ENCODE data around the gene CCL3. TPM values are rescaled to one million over a fixed set of nuclear protein-coding genes. Genes with fewer than 3 reads are reported as not detected.

CCL3 gene
- total RNA-seq, 1 experiment from 2014 or later = not detected

- Mint-ChIP-seq H3K36me3 (ENCODE audit: insufficient read depth, unreplicated experiment) (no peaks in the 10 kb centered on the region), H3K27me3 (ENCODE audit: insufficient read depth, unreplicated experiment) (peaks cover 8% of the 10 kb centered on the region), H3K4me1 (ENCODE audit: low read depth, unreplicated experiment) (no peaks in the 10 kb centered on the region), H3K4me3 (ENCODE audit: unreplicated experiment) (no peak overlapping the region), H3K27ac (ENCODE audit: unreplicated experiment) (no peak overlapping the region), H3K9me3 (ENCODE audit: unreplicated experiment) (peaks cover 18% of the 10 kb centered on the region)
- intact Hi-C loops (cut with micrococcal nuclease; ENCODE audit: unreplicated experiment) = no loop called here
- ChIA-PET CTCF (no interaction called here), POLR2A (no interaction called here)
- H3K9me3 ChIP-seq = peaks cover 17% of the 10 kb centered on the region
- H3K4me3 ChIP-seq (ENCODE audit: low read depth, low read length) = no peak overlapping the region
- no peaks in the 10 kb centered on the region for H3K36me3 ChIP-seq (ENCODE audit: control insufficient read depth, insufficient read depth, low read length)
- no peak for TF ChIP-seq CTCF (IDR thresholded peaks at IDR 0.05; ENCODE audit: insufficient read depth in 1 of 2, low read depth in 1 of 2, low read length in 1 of 2, severe bottlenecking in 1 of 2, unreplicated experiment in 1 of 2)
- no TSS peak for BruUV-seq (replicated peaks)
- no peaks in the 10 kb centered on the region for H3K27me3 ChIP-seq (replicated peaks; ENCODE audit: control insufficient read depth, insufficient read depth, low read length)
- no peaks in the 10 kb centered on the region for H3K4me1 ChIP-seq
- no peak for DNase-seq
Measured at GRCh38 chr17:36127911-36128310, 38.0 kb upstream of the CCL3 start.

GRCh38 chr17:36127199-36127893 lies 37.4 kb upstream of the CCL3 start:
- Mint-ChIP-seq H3K4me1 (ENCODE audit: low read depth, unreplicated experiment) (no peaks in the 10 kb centered on the region), H3K27ac (ENCODE audit: unreplicated experiment) (no peak overlapping the region), H3K4me3 (ENCODE audit: unreplicated experiment) (no peak overlapping the region), H3K27me3 (ENCODE audit: insufficient read depth, unreplicated experiment) (peaks cover 8% of the 10 kb centered on the region), H3K9me3 (ENCODE audit: unreplicated experiment) (peaks cover 18% of the 10 kb centered on the region), H3K36me3 (ENCODE audit: insufficient read depth, unreplicated experiment) (no peaks in the 10 kb centered on the region)
- Histone ChIP-seq H3K4me1 (no peaks in the 10 kb centered on the region), H3K4me3 (ENCODE audit: low read depth, low read length) (no peak overlapping the region), H3K27me3 (replicated peaks; ENCODE audit: control insufficient read depth, insufficient read depth, low read length) (no peaks in the 10 kb centered on the region), H3K36me3 (ENCODE audit: control insufficient read depth, insufficient read depth, low read length) (no peaks in the 10 kb centered on the region), H3K9me3 (peaks cover 17% of the 10 kb centered on the region)
- POLR2A ChIA-PET = no interaction called here
- no TSS peak for BruUV-seq (replicated peaks)
- CTCF ChIA-PET = no interaction called here
- no peak for DNase-seq
- no peak for TF ChIP-seq CTCF (IDR thresholded peaks at IDR 0.05; ENCODE audit: insufficient read depth in 1 of 2, low read depth in 1 of 2, low read length in 1 of 2, severe bottlenecking in 1 of 2, unreplicated experiment in 1 of 2)
- intact Hi-C loops (cut with micrococcal nuclease; ENCODE audit: unreplicated experiment) = no loop called here

- Mint-ChIP-seq H3K4me1 (ENCODE audit: low read depth, unreplicated experiment) (no peaks in the 10 kb centered on the region), H3K36me3 (ENCODE audit: insufficient read depth, unreplicated experiment) (no peaks in the 10 kb centered on the region), H3K27me3 (ENCODE audit: insufficient read depth, unreplicated experiment) (peaks cover 6% of the 10 kb centered on the region), H3K27ac (ENCODE audit: unreplicated experiment) (no peak overlapping the region), H3K9me3 (ENCODE audit: unreplicated experiment) (peaks cover 18% of the 10 kb centered on the region), H3K4me3 (ENCODE audit: unreplicated experiment) (no peak overlapping the region)
- BruUV-seq (replicated peaks) = no TSS peak
- no peak for TF ChIP-seq CTCF (IDR thresholded peaks at IDR 0.05; ENCODE audit: insufficient read depth in 1 of 2, low read depth in 1 of 2, low read length in 1 of 2, severe bottlenecking in 1 of 2, unreplicated experiment in 1 of 2)
- Histone ChIP-seq H3K4me3 (ENCODE audit: low read depth, low read length) (no peak overlapping the region), H3K27me3 (replicated peaks; ENCODE audit: control insufficient read depth, insufficient read depth, low read length) (no peaks in the 10 kb centered on the region), H3K36me3 (ENCODE audit: control insufficient read depth, insufficient read depth, low read length) (no peaks in the 10 kb centered on the region), H3K9me3 (peaks cover 17% of the 10 kb centered on the region), H3K4me1 (no peaks in the 10 kb centered on the region)
- DNase-seq = peak in 1 of 2 experiments; percentile 7
- ChIA-PET POLR2A (no interaction called here), CTCF (no interaction called here)
- intact Hi-C loops (cut with micrococcal nuclease; ENCODE audit: unreplicated experiment) = no loop called here
Measured at GRCh38 chr17:36124879-36125824, 35.2 kb upstream of the CCL3 start.

Measured in Caco-2 (cell line).